ENCODE results near the gene BRF1. TPM values are rescaled to one million over a fixed set of nuclear protein-coding genes. Genes with fewer than 3 reads are reported as not detected.

Gene BRF1
- total RNA-seq, 1 experiment from 2014 or later: 41.8 TPM

DNA sequence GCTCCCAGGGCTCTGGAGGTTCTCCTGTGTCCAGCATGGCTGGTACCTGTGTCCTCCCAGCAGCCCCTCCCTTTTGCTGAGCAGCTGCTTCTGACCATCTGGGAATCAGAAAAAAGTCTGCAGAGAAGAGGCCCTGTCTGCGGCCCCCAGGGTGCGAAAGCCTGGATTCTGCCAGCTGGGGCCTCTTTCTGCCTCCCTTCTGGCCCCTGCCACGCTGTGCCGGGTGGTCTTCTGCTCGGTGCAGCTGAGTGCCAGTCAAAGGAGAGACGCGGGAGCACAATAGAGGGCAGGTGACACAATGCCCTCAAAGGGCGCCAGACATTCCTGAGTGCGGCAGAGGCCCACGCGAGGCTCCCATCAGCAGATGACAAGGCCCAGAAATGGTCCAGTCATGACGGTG lies 39.8 kb downstream of the BRF1 start:
- Histone ChIP-seq H3K4me3 (ENCODE audit: low read depth, low read length, poor library complexity, severe bottlenecking) (no peak overlapping the region), H3K27ac (ENCODE audit: low read depth, low read length, poor library complexity, severe bottlenecking) (no peak overlapping the region), H3K4me1 (ENCODE audit: insufficient read depth, low read length, poor library complexity, severe bottlenecking) (no peaks in the 10 kb centered on the region), H3K27me3 (replicated peaks; ENCODE audit: insufficient read depth, low read depth, low read length, poor library complexity) (no peaks in the 10 kb centered on the region), H3K9me3 (ENCODE audit: low read depth, low read length, poor library complexity, severe bottlenecking) (no peaks in the 10 kb centered on the region), H3K36me3 (ENCODE audit: insufficient read depth, low read length, poor library complexity, severe bottlenecking) (no peaks in the 10 kb centered on the region)
- intact Hi-C loops (cut with micrococcal nuclease; ENCODE audit: unreplicated experiment): no loop called here
- no TSS peak for BruUV-seq (replicated peaks)
- no peak for DNase-seq (ENCODE audit: low spot score)
- ChIA-PET CTCF (no interaction called here), POLR2A (ENCODE audit: low non-redundant PET) (no interaction called here)
- no peak for TF ChIP-seq EZH2 (IDR thresholded peaks at IDR 0.05; ENCODE audit: borderline replicate concordance, low read depth, low read length, poor library complexity, severe bottlenecking)
- TF ChIP-seq, protein P1, sequence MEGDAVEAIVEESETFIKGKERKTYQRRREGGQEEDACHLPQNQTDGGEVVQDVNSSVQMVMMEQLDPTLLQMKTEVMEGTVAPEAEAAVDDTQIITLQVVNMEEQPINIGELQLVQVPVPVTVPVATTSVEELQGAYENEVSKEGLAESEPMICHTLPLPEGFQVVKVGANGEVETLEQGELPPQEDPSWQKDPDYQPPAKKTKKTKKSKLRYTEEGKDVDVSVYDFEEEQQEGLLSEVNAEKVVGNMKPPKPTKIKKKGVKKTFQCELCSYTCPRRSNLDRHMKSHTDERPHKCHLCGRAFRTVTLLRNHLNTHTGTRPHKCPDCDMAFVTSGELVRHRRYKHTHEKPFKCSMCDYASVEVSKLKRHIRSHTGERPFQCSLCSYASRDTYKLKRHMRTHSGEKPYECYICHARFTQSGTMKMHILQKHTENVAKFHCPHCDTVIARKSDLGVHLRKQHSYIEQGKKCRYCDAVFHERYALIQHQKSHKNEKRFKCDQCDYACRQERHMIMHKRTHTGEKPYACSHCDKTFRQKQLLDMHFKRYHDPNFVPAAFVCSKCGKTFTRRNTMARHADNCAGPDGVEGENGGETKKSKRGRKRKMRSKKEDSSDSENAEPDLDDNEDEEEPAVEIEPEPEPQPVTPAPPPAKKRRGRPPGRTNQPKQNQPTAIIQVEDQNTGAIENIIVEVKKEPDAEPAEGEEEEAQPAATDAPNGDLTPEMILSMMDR (conservative IDR thresholded peaks at IDR 0.05; ENCODE audit: low read depth, low read length): no peak

DNA sequence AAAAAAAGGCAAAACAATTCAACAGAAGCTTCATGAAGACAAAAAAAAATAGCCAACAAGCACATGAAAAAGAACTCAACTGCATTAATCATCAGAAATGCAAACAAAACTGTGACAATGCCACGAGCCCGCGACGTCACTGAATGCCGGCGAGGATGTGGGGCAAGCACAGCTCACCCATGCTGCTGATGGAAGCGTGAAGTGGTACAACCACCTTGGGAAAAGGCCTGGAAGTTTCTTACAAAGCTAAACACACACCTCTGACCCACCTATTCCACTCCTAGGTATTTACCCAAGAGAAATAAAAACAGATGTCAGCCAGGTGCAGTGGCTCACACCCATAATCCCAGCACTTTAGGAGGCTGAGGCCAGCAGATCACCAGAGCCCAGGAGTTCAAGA lies 42.0 kb downstream of the BRF1 start:
- POLR2A ChIA-PET (ENCODE audit: low non-redundant PET): no interaction called here
- CTCF ChIA-PET: no interaction called here
- no TSS peak for BruUV-seq (replicated peaks)
- no peak for DNase-seq (ENCODE audit: low spot score)
- H3K9me3 ChIP-seq (ENCODE audit: low read depth, low read length, poor library complexity, severe bottlenecking): no peaks in the 10 kb centered on the region
- no peak overlapping the region for H3K4me3 ChIP-seq (ENCODE audit: low read depth, low read length, poor library complexity, severe bottlenecking)
- TF ChIP-seq, protein P1 (conservative IDR thresholded peaks at IDR 0.05; ENCODE audit: low read depth, low read length): no peak
- no peak for TF ChIP-seq EZH2 (IDR thresholded peaks at IDR 0.05; ENCODE audit: borderline replicate concordance, low read depth, low read length, poor library complexity, severe bottlenecking)
- no peak overlapping the region for H3K27ac ChIP-seq (ENCODE audit: low read depth, low read length, poor library complexity, severe bottlenecking)
- H3K27me3 ChIP-seq (replicated peaks; ENCODE audit: insufficient read depth, low read depth, low read length, poor library complexity): no peaks in the 10 kb centered on the region
- no peaks in the 10 kb centered on the region for H3K36me3 ChIP-seq (ENCODE audit: insufficient read depth, low read length, poor library complexity, severe bottlenecking)
- H3K4me1 ChIP-seq (ENCODE audit: insufficient read depth, low read length, poor library complexity, severe bottlenecking): no peaks in the 10 kb centered on the region
- intact Hi-C loops (cut with micrococcal nuclease; ENCODE audit: unreplicated experiment): no loop called here

DNA sequence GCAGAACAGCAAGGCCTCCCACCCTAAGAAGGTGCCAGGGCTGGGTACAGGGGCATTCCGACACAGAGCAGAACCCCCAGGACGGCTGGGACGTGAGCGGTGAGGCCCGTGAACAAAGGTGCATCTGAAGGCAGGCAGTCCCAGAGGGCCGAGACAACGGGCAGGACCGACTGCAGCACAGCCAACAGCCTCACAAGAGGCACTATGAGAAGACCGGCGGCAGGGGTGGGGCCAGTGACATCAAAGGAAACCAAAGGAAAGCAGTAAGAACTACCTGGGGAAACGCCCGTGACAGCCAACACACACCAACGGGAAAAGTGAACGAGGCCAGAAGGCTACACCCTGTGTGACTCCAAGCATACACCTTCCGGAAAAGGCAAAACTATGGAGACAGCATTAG lies 43.3 kb downstream of the BRF1 start:
- no TSS peak for BruUV-seq (replicated peaks)
- H3K4me3 ChIP-seq (ENCODE audit: low read depth, low read length, poor library complexity, severe bottlenecking): no peak overlapping the region
- no peak overlapping the region for H3K27ac ChIP-seq (ENCODE audit: low read depth, low read length, poor library complexity, severe bottlenecking)
- H3K36me3 ChIP-seq (ENCODE audit: insufficient read depth, low read length, poor library complexity, severe bottlenecking): no peaks in the 10 kb centered on the region
- intact Hi-C loops (cut with micrococcal nuclease; ENCODE audit: unreplicated experiment): no loop called here
- DNase-seq (ENCODE audit: low spot score): no peak
- CTCF ChIA-PET: no interaction called here
- no peaks in the 10 kb centered on the region for H3K9me3 ChIP-seq (ENCODE audit: low read depth, low read length, poor library complexity, severe bottlenecking)
- TF ChIP-seq EZH2 (IDR thresholded peaks at IDR 0.05; ENCODE audit: borderline replicate concordance, low read depth, low read length, poor library complexity, severe bottlenecking): no peak
- TF ChIP-seq, protein P1 (conservative IDR thresholded peaks at IDR 0.05; ENCODE audit: low read depth, low read length): no peak
- POLR2A ChIA-PET (ENCODE audit: low non-redundant PET): no interaction called here
- no peaks in the 10 kb centered on the region for H3K4me1 ChIP-seq (ENCODE audit: insufficient read depth, low read length, poor library complexity, severe bottlenecking)
- H3K27me3 ChIP-seq (replicated peaks; ENCODE audit: insufficient read depth, low read depth, low read length, poor library complexity): no peaks in the 10 kb centered on the region

Data from A673 (cell line).